A673 (cell line): ENCODE measurements around the gene GAREM1. TPM values are rescaled to one million over a fixed set of nuclear protein-coding genes. Genes with fewer than 3 reads are reported as not detected.
"Not testable (repeated sequence)": the region's sequence is repeated elsewhere in the genome, so short reads cannot be mapped to it uniquely, and the experiment has no call there.

ENCODE experiments used
- BruUV-seq: library from RNA; stranded (reverse); fragments of 400-500 nt; replicated peaks from 2 replicates; lab custom pipeline; 2021; lab: Mats Ljungman, UMichigan
- CTCF ChIA-PET: fragments of 300-600 bp; sonication (Branson Sonifier 250); formaldehyde crosslinking; loops from one replicate; lab custom pipeline; 2022; ENCODE audit warnings: antibody characterized with exemption; lab: Charles Lee
- POLR2A ChIA-PET: fragments of 300-600 bp; sonication (Branson Sonifier 250); formaldehyde crosslinking; loops from one replicate; lab custom pipeline; 2022; ENCODE audit warnings: antibody characterized with exemption; ENCODE audit not compliant: low non-redundant PET; lab: Charles Lee
- DNase-seq: peaks from one replicate; pipeline ENCODE4 v3.0.0-alpha.2; 2015; ENCODE audit warnings: low spot score
- H3K27ac ChIP-seq: fragments of 200-600 bp; sonication (generic); 2 replicates; pipeline ENCODE4 v1.5.1; 2016; ENCODE audit warnings: mixed run types, low read depth, mild to moderate bottlenecking, mixed read lengths, antibody characterized with exemption, low read length; ENCODE audit not compliant: poor library complexity, severe bottlenecking
- H3K27me3 ChIP-seq: fragments of 200-600 bp; sonication (generic); replicated peaks from 2 replicates; pipeline ENCODE4 v1.6.1; 2017; ENCODE audit warnings: mixed run types, low read depth, mild to moderate bottlenecking, mixed read lengths, antibody characterized with exemption, low read length; ENCODE audit not compliant: insufficient read depth, poor library complexity
- H3K36me3 ChIP-seq: fragments of 200-600 bp; sonication (generic); 2 replicates; pipeline ENCODE4 v1.6.1; 2016; ENCODE audit warnings: mixed run types, mild to moderate bottlenecking, mixed read lengths, antibody characterized with exemption, low read length; ENCODE audit not compliant: insufficient read depth, poor library complexity, severe bottlenecking
- H3K4me1 ChIP-seq: fragments of 200-600 bp; sonication (generic); 2 replicates; pipeline ENCODE4 v1.6.1; 2017; ENCODE audit warnings: mixed run types, mild to moderate bottlenecking, mixed read lengths, antibody characterized with exemption, low read length; ENCODE audit not compliant: insufficient read depth, poor library complexity, severe bottlenecking
- H3K4me3 ChIP-seq: fragments of 200-600 bp; sonication (generic); 2 replicates; pipeline ENCODE4 v1.5.1; 2016; ENCODE audit warnings: low read depth, mixed run types, mild to moderate bottlenecking, mixed read lengths, low read length; ENCODE audit not compliant: poor library complexity, severe bottlenecking
- H3K9me3 ChIP-seq: fragments of 200-600 bp; sonication (generic); 2 replicates; pipeline ENCODE4 v1.6.1; 2016; ENCODE audit warnings: mixed run types, low read depth, mild to moderate bottlenecking, mixed read lengths, antibody characterized with exemption, low read length; ENCODE audit not compliant: poor library complexity, severe bottlenecking
- EZH2 ChIP-seq: fragments of 200-600 bp; sonication (generic); IDR thresholded peaks from 2 replicates; pipeline ENCODE4 v1.6.1; 2017; ENCODE audit warnings: borderline replicate concordance, low read depth, mild to moderate bottlenecking, mixed read lengths, antibody characterized with exemption, low read length; ENCODE audit not compliant: poor library complexity, severe bottlenecking
- intact Hi-C: fragments of 100-400 bp; cut with micrococcal nuclease; formaldehyde crosslinking; loops from one replicate; pipeline ENCODE4 v1.10.0; 2022; ENCODE audit not compliant: unreplicated experiment
- total RNA-seq: library from RNA; stranded (reverse); gene quantifications from 2 replicates; pipeline ENCODE4 v1.2.3, GENCODE V29; 2021
- TF ChIP-seq, protein P1 (sequence below): fragments of 300-800, 200-600 bp; sonication (generic); conservative IDR thresholded peaks from 2 replicates; pipeline ENCODE4 v1.5.1; 2017; ENCODE audit warnings: low read depth, mild to moderate bottlenecking, antibody characterized with exemption, low read length, moderate library complexity, mixed read lengths

The GAREM1 gene
- total RNA-seq, 1 experiment from 2014 or later: 8.4 TPM

DNA sequence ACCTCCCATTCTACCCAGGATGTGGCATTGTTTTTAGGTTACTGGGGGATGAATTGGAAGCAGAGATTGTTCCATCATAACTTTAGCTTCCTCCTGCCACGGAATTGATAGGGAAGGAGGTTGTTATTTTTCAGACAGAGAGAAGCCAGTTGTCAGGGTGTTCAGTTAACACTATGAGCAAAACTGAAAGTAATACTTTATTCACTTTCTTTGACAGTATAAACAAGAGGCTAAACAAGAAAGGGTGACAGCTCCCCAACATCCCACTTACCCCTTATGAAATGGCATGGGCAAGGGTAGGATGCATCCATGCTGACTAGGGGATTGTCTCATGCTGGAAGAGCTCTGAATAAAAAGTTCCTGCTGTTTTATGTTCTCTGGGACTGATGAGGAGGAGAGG, 36.4 kb upstream of the GAREM1 start:
- intact Hi-C loops: no loop called here
- peaks cover 3% of the 10 kb centered on the region for H3K4me1 ChIP-seq
- H3K27me3 ChIP-seq: no peaks in the 10 kb centered on the region
- H3K4me3 ChIP-seq: no peak overlapping the region
- no peaks in the 10 kb centered on the region for H3K9me3 ChIP-seq
- ChIA-PET POLR2A (no interaction called here), CTCF (no interaction called here)
- no peaks in the 10 kb centered on the region for H3K36me3 ChIP-seq
- BruUV-seq: no TSS peak
- TF ChIP-seq, protein P1, sequence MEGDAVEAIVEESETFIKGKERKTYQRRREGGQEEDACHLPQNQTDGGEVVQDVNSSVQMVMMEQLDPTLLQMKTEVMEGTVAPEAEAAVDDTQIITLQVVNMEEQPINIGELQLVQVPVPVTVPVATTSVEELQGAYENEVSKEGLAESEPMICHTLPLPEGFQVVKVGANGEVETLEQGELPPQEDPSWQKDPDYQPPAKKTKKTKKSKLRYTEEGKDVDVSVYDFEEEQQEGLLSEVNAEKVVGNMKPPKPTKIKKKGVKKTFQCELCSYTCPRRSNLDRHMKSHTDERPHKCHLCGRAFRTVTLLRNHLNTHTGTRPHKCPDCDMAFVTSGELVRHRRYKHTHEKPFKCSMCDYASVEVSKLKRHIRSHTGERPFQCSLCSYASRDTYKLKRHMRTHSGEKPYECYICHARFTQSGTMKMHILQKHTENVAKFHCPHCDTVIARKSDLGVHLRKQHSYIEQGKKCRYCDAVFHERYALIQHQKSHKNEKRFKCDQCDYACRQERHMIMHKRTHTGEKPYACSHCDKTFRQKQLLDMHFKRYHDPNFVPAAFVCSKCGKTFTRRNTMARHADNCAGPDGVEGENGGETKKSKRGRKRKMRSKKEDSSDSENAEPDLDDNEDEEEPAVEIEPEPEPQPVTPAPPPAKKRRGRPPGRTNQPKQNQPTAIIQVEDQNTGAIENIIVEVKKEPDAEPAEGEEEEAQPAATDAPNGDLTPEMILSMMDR: no peak
- no peak for TF ChIP-seq EZH2
- no peak overlapping the region for H3K27ac ChIP-seq
- DNase-seq: no peak

DNA sequence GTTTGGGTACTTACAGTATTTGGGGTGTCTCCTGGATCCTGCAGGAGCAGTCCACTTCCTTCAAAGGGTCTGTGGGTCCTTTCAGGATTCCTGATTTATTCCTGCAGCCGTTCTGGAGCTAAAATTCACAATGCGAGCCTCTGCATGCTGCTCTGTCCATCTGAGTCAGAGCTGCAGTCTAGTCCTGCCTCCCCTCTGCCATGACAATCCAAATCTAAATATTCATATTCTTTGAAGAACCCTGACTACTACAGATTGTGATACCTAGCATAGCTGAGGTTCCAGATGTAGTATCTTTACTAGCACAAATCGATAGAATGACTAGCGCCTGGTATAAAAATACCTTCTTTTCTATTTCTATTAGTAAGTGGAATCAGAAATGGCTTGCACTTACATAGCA, 31.3 kb upstream of the GAREM1 start:
- no peaks in the 10 kb centered on the region for H3K4me1 ChIP-seq
- intact Hi-C loops: no loop called here
- no peak for DNase-seq
- ChIA-PET POLR2A (interaction anchor here (0.6 kb wide), 1 partner anchor 330 kb away, joined by 4 read pairs; no protein-coding TSS in a partner anchor), CTCF (no interaction called here)
- no TSS peak for BruUV-seq
- no peaks in the 10 kb centered on the region for H3K9me3 ChIP-seq
- H3K27ac ChIP-seq: no peak overlapping the region
- no peaks in the 10 kb centered on the region for H3K36me3 ChIP-seq
- no peak overlapping the region for H3K4me3 ChIP-seq
- TF ChIP-seq, protein P1: no peak
- no peak for TF ChIP-seq EZH2
- no peaks in the 10 kb centered on the region for H3K27me3 ChIP-seq

DNA sequence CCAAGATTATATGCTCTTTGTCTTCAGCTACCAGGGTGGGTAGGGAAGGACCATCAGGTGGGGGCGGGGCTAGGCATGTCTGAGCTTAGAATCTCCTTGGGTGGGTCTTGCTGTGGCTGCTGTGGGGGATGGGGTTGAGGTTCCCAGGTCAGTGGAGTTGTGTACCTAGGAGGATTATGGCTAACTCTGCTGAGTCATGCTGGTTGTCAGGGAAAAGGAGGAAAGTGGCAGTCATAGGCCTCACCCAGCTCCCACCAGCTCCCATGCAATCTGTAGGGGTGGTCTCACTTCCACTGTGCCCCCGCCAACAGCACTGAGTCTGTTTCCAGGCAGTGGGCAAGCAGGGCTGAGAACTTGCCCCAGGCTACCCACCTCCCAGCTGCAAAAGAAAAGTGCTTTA, 30.6 kb upstream of the GAREM1 start:
- POLR2A ChIA-PET: interaction anchor here (0.6 kb wide), 1 partner anchor 329 kb away, joined by 4 read pairs; no protein-coding TSS in a partner anchor
- CTCF ChIA-PET: not testable (repeated sequence)

DNA sequence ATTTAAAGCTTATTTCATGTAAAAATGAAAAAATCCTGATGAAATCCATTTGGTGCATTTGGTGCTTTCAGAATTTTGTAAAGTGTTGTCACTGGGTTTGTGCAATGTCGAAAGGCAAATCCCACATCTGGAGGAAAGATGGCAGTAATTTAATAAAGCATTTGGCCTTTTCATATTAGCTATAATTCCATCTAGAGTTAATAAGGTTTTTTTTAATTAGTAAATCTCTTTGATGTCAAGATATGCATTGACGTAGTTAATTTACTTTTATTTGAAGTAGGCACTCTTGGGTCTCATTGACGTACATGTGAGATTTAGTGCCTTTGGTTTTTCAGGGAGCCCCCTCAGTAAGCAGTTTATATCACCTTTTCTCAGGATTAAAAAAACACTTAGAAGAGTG, 12.3 kb upstream of the GAREM1 start:
- intact Hi-C loops: no loop called here
- BruUV-seq: no TSS peak

More for the DNA sequence above, 30.6 kb upstream of the GAREM1 start:
- H3K27ac ChIP-seq, intact Hi-C loops, H3K27me3 ChIP-seq, DNase-seq, H3K9me3 ChIP-seq, H3K4me3 ChIP-seq, H3K4me1 ChIP-seq, BruUV-seq, H3K36me3 ChIP-seq: not testable (repeated sequence)

More for the DNA sequence above, 12.3 kb upstream of the GAREM1 start:
- no peaks in the 10 kb centered on the region for H3K9me3 ChIP-seq
- no peak for DNase-seq
- no peak overlapping the region for H3K4me3 ChIP-seq
- no peaks in the 10 kb centered on the region for H3K27me3 ChIP-seq
- no peak for TF ChIP-seq EZH2
- H3K4me1 ChIP-seq: peaks cover 12% of the 10 kb centered on the region
- H3K27ac ChIP-seq: no peak overlapping the region
- H3K36me3 ChIP-seq: no peaks in the 10 kb centered on the region
- ChIA-PET CTCF (no interaction called here), POLR2A (no interaction called here)
